GM21515 (cell line): Measurements from ENCODE around the gene PALMD.

Source experiments
- ATAC-seq: cut with Tn5 transposase; IDR thresholded peaks from one replicate; pipeline ENCODE4 v1.9.1; 2021; ENCODE audit not compliant: unreplicated experiment

Gene PALMD

DNA sequence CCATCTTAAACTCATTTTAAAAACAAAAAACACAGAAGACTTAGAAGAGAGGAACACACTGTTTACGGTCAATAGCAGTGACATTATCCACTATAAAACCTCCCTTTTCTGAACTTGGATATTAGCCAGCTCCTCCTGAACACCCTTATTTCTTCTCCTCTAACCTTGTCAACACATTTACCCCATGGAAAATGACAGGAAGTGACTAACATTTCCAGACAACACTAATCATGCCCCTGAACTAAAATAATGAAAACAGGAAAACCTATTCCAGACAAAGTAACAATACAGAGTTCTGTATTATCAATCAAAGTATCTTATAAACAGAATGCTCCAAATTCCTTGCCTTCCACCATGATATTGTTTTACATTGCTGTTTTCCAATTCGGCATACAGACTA lies 45.3 kb downstream of the PALMD start:
- ATAC-seq = no peak

DNA sequence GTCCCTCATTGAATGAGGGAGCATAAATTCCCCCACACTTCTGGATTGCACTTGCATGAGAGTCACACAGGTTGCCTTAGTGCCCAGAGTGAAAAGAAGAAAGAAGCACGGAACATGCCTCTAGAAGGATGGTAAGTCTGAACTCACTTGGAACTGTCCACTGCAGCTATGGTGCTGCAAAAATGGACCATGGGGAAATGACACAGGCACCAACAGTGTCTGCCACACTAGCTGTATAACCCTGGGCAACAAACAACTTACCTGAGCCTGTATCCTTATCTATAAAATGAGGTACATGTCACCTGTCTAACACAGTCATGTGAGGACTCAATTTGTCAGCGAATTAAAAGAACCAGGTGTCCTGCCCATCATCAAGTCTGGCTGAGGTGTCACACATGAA lies 50.7 kb downstream of the PALMD start:
- no peak for ATAC-seq

DNA sequence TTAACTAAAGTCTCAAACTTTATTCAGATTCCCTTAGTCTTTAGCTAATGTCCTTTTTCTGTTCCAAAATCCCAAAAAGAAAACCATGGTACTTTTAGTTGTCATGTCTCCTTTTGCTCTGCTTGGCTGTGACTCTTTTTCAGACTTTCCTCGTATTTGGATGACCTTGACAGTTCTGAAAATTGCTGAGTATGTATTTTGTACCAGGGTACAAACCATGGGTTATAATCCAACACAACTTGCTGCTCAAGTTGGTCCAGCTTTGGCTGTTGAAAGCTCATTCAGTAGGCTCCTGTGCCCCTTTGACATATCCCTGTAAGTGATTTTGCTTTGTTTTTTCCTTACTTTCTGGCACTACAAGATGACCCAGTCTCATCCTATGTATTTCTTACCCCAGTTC lies 51.7 kb downstream of the PALMD start:
- no peak for ATAC-seq

DNA sequence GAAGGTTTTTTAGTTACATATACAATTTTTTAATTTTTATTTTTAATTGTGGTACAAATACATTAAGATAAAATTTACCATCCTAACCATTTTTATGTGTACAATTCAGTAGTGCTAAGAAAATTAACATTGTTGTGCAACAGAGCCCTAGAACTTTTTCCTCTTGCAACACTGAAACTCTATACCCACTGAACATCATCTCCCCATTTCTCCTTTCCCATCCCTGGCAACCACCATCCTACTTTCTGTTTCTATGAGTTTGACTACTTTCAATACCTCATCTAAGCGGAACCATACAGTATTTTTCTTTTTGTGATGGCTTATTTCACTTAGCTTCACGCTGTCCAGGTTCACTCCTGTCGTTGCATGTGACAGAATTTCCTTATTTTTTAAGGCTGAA lies 54.1 kb downstream of the PALMD start:
- ATAC-seq = no peak

DNA sequence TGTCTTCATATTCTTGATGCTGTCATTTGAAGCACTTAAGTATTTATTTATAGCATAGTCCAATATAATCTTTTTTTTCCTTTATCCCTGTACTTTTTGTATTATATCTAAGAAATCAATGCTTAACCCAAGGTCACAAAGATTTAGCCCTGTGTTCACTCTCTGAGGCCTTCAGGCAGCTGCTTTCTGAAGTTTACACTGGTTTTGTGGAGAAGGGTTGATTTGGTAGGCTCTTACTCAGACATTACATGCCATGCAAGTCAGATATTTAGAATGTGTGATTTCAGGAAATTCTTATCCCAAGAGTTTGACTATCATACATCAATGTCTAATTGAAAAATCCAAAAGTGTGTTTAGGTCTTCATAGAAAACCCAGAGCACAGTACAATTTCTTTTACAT lies 56.3 kb downstream of the PALMD start:
- ATAC-seq = no peak

DNA sequence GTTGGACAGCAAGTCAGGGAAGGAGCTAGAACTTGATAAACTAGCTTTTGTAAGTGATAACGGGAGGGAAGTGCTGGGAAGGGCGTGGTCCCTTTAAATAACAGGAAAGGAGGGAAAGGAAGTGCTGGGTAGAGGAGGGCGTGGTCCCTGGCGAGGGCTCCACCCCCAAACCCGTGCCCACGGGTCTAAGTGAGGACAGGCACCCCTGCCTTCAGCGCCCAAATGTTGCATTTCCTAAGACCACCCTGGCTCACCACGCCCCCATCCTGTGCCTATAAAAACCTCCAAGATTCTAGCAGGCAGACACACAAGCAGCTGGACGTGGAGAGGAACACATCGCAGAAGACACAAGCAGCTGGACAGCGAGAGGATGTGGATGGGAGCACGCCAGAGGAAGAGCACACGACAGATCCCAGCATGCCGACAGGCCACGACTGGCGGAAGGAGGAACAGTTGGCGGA lies 58.5 kb downstream of the PALMD start:
- ATAC-seq = no peak

DNA sequence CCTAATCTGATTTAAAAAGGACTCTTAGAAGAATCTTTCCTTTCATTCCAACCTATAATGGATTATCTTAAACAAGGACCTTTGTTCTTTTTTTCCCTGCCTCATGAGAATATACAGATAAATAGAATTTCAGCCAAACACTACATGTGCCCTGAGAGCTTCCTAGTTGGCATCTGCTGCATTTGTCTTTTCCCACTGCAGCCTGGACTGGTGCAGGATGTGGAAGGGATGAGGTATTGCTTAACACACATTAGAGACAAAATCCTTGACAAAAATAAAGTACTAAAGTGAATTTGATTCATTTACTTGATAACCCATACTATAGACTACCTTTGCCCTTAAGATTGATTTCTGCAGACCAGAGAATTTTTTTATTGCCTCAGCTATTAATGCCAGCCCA lies 59.5 kb downstream of the PALMD start:
- no peak for ATAC-seq

DNA sequence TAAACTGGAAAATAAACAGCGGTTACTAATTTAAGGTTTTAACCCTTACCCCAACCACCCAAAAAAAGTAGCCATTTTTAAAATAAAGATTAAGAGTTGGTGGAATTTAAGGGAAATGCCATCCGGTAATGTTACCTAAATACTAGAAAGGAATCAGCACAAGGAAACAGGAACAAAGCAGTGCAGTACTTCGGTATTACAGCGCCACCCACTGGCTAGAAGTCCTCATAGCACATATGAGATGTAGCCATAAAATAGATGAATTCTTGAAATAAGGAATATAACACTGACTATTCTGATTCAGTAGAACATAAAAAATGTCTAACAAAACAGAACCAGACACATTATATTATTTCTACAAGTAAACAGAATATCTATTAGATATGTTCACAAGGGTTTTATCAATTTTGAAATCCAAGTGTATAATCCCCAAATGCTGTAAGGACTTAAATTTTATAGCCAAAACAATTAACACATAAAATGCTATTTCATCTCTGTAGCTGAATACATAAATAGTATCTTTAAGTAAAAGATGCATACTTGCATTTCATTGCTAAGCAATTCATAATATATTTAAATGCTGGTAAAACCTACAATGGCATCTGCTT lies 61.7 kb downstream of the PALMD start:
- peak; percentile 87 for ATAC-seq

DNA sequence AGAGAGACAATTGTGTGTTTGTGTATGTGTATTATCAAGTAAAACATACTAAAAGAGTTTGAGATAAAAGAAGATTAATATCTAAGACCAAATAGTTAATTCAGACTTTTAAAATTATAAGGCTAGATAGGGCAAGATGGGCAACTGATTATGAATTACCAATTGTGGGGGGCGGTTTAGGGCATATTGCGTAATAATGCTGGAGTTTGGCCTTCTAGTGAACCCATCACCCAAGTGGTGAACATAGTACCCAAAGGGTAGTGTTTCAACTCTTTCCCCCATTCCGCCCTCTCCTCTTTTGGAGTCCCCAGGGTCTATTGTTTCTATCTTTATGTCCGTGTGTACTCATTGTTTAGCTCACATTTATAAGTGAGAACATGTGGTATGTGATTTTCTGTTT lies 65.1 kb downstream of the PALMD start:
- no peak for ATAC-seq

DNA sequence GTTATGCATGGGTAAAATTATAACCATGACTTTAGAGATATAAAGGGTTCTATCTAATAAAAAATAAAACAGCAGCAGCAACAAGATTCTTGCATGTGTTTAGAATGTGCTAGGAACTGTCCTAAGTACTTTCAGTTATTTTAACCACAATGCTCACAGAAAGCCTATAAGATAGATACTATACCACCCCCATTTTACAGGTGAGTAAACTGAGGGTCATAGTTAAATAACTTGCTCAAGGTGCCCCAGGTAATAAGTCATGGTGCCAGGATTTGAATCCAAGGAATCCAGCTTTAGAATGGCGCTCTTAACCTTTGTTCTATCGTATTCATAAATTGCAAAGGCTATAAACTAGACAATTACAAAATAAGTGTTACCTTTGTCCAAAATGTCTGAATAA lies 67.1 kb downstream of the PALMD start:
- no peak for ATAC-seq

DNA sequence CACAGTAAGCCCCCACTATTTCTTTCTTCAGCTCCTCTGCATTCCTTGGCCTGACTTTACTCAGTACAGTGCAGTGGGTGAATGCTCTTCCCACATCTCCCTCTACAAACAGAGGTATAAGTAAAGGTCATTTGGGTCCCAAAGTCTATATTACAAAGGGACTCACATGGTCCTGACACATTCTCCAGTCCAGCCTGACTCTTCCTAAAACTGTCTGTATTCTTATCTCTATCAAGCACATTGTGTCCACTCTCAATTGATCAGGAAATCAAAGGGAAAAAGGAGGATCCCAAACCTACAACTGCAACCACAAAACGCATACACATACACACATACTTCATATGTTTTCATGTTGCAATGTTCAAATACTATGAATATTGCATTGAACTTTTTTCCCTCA lies 71.1 kb downstream of the PALMD start:
- no peak for ATAC-seq

DNA sequence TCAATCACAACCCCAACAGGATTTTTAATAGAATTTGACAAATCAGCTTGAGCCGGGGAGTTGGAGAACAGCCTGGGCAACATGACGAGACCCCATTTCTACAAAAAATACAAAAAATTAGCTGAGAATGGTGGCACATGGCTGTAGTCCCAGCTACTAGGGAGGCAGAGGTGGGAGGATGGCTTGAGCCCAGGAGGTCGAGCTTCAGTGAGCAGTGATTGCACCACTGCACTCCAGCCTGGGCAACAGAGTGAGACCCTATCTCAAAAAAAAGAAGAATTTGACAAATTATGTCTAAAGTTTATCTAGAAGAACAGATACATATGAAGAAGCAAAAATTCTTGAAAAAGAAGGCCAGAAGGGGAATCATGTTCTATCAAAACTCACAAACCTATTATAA lies 77.3 kb downstream of the PALMD start:
- ATAC-seq = no peak

DNA sequence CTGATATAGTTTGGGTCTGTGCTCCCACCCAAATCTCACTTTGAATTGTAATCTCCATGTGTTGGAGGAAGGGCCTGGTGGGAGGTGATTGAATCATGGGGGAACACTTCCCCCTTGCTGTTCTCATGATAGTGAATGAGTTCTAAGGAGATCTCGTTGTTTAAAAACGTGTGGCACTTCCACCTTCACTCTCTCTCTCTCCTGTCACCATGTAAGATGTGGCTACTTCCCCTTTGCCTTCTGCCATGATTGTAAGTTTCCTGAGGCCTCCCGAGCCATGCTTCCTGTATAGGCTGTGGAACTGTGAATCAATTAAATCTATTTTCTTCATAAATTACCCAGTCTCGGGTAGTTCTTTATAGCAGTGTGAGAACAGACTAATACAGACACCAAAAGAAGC lies 80.1 kb downstream of the PALMD start:
- no peak for ATAC-seq

DNA sequence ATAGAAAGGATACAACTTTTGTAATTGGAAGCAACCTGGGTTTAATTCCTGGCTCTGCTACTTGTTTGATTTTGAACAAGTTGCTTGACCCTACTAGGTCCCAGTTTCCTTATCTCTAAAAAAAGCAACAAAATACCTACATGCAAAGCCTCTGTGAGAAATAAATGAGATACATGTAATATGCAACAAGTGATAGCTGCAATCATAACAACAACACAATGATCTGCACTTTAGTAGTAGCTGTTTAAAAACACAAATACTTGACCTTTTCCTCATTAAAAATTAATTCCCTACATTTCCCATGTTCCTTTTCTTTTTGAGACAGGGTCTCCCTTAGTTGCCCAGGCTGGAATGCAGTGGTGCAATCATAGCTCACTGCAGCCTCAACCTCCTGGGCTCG lies 80.5 kb downstream of the PALMD start:
- ATAC-seq = no peak

DNA sequence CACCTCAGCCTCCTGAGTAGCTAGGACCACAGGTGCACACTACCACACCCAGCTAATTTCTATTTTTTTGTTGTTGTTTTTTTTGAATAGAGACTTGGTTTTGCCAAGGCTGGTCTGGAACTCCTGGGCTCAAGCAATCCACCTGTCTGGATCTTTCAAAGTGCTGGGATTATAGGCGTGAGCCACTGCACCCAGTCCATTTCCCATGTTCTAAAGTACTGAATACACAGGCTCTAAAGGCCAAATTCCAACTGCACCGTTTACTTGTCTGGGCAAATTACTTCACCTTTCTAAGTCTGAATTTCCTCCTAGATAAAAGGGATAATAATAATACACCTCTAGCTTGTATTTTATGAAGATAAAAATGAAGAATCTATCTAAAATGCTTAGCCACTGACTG lies 80.9 kb downstream of the PALMD start:
- ATAC-seq = no peak

DNA sequence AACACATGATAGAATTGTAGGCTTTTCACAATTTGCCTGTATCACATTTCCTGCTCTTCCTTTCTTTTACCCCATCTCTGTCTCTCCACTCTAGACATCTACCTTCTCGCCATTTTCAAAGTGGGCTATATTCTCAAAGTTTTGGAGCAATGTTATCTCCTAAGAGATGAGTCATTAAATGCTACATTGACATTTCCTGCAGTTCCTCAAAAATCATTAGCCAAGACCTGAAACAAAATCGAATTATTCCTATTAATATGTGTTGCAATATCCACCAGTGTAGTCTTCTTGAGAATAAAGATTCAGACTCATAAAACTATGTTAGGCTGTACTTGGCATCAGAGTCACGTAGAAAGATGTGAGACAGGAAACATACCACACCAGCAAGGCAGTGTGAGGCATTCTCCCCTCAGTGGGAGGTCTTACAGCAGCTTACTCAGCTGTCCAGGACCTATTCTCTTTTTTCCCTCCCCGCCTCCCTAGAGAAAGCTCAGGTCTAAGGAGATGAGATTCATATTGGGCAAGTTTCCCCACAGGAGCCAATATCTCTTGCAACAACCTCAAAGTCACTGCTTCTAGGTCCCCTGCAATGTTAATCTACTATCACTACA lies 81.8 kb downstream of the PALMD start:
- ATAC-seq = no peak

DNA sequence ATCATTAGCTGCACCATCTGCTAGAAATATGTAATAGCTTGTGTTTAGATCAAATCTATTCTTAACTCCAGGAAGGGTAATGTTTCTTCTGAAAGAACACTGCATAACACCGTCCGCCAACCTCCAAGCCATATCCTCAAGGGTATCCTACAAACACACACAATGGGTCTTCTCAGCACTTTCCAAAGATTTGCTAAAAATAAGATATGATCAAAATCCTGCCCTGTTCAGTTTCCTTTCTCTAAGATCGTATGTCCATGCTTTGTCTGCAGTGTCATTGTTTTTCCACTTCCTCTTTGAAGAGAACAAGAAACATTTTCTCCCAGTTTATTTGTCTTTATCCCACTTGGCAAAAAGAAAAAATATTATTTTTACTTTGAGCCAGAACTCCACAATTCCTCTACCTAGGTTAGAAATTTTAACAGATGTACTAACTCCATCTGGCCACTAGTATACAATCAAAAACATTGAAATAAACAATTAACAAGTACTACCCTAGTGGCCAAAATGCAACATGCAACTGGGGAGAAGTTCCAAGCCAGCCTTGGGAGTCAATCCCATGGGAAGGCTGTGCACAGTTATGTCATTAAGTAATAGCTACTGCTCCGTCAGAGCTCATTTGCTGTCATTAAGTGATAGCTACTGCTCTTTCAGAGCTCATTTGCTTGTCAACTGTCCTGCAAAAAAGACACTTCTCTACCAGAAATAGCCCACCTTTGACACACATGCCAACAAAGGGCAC lies 82.8 kb downstream of the PALMD start:
- ATAC-seq = no peak

DNA sequence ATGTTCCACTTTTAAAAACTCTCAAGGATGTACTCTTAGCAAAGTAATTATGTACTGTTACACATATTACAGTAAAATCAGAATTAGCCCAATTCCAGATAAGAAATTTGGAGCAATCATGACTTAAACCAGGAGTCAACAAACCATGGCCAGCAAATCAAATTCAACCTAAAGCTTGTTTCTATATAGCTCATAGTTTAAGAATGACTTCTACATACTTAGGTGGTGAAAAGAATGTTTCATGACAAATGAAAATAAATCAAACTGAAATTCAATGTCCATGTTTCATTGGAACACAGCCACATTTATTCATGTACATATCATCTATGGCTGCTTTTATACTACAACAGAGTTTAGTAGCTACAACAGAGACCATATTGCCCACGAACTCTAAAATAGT lies 85.5 kb downstream of the PALMD start:
- ATAC-seq = no peak

DNA sequence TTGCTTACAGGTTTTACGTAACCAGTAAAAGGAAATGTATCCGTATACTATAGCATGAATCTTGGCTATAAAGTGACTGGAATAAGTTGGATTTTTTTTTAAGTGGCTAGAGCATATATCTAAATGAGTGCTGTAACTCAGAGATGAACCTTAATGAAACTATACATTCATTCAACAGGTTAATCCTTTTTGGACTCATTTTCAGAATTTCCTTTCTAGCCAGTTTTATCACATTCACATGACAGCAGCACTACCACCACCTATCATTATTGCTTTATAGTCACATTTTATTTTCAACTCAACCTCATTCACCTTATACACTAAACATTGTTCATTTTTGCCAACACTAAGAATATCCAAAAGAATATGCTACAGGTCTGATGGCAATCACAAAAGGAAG lies 89.9 kb downstream of the PALMD start:
- no peak for ATAC-seq

DNA sequence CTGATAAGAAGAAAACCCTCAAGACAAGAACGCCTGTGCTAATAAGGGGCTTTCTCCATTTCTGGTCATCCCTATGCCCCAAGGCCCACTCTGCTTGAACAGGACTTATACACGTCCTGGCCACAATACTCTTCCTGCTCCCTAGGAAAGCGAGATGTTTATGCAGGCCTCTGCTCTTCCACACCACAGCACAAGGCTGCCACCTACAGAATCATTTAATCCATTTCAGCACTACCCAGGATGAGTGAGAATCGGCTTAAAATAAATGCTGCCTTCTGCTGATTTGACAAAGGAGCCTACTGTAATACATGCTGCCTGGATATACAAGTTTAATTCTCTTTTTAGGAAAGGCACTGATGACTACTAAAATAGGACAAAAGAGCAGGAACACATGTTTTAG lies 91.1 kb downstream of the PALMD start:
- no peak for ATAC-seq

DNA sequence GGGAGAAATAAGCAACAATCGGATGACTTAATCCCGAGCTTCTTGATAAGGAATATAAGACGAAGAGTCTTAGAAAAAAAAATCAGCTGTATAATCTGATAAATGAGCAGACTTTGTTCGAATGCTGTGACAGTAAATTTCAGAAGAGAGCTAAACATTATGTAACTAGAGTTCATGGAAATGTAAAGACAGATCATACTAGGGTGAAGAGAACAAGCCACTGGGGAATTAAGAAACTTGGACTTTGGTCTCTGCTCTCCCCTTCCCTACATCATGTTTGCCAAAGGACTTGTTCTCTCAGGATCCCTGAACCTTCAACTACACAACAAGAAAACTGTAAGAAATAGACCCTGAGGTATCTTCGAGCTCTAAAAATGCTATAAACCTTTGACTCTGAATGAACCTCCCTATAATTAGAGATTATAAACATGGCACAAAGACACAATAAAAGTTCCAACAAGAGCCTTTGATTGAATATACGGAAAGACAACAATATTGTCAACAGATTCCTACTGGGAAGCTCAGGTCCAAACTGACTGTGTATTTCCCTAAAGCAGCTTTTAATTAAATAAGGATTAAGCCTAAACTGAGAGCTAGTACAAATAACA lies 93.0 kb downstream of the PALMD start:
- no peak for ATAC-seq

DNA sequence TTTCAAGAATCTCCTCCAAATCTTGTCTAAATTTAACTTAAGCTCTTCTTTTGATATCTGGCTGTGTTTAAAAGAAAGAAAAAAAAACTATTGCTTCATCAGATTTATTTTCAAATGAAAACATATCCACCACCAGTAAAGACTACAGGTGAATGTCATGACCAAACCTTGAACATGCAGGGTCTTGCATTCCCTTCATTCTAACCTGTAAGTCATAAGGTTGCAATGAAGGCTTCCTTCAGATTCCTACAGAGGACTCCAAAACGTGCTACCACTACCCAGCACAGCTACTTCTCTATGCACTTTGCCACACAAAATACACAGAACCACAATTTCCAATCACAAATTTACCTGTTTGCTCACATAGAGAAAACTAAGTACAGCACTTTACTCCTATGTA lies 94.2 kb downstream of the PALMD start:
- ATAC-seq = no peak
